ENCODE data around the gene PCNT.
"Not testable (repeated sequence)": the region's sequence is repeated elsewhere in the genome, so short reads cannot be mapped to it uniquely, and the experiment has no call there.

Gene PCNT

DNA sequence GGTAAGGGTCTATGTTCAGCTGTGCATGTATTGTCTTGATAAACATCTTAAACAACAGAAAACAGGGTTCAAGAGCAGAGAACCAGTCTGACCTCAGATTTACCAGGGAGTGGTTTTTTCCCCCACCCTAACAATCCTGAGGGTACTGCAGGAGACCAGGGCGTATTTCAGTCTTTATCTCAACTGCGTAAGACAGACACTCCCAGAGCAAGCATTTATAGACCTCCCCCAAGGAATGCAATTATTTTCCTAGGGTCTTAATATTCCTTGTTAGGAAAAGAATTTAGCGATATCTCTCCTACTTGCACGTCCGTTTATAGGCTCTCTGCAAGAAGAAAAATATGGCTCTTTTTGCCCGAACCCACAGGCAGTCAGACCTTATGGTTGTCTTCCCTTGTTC is 124.9 kb downstream of the PCNT start:
- H3K4me1 ChIP-seq (ENCODE audit: control insufficient read depth, insufficient read depth, low read length); H3K9me3 ChIP-seq (ENCODE audit: control insufficient read depth, insufficient read depth, low read length); H3K27ac ChIP-seq (ENCODE audit: low read length); H3K4me3 ChIP-seq (ENCODE audit: low read length); H3K27me3 ChIP-seq (ENCODE audit: control insufficient read depth, insufficient read depth, low read length); H3K36me3 ChIP-seq (ENCODE audit: control insufficient read depth, insufficient read depth, low read length); DNase-seq (ENCODE audit: low read depth, low spot score): not testable (repeated sequence)
- WGBS (ENCODE audit: insufficient coverage, insufficient read length): no CpG with 5 or more reads among the region's 6 CpGs

DNA sequence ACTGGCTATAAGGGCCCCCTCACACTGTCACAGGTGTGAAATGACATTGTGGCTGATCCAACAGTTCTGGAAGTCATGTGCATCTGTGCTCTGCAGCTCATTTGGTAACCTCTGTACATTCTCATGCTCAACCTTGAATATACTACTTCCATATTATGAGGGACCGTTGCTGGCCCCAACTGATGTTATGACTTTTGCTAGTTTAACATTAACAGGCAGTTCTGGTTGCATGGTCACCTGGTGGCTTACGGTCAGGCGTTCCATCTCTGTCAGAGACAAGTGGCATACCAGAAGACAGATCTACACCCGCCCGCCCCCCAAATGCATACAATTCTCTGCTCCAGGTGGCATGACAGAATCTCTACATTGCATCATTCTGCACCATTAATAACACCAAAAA is 128.8 kb downstream of the PCNT start:
- Histone ChIP-seq H3K4me1 (ENCODE audit: control insufficient read depth, insufficient read depth, low read length) (no peaks in the 10 kb centered on the region), H3K27ac (ENCODE audit: low read length) (no peak overlapping the region), H3K9me3 (ENCODE audit: control insufficient read depth, insufficient read depth, low read length) (no peaks in the 10 kb centered on the region), H3K4me3 (ENCODE audit: low read length) (no peak overlapping the region), H3K36me3 (ENCODE audit: control insufficient read depth, insufficient read depth, low read length) (0 out of 2 replicates have a peak, but pooled peaks cover 2% of the 10 kb centered on the region), H3K27me3 (ENCODE audit: control insufficient read depth, insufficient read depth, low read length) (no peaks in the 10 kb centered on the region)
- no peak for DNase-seq (ENCODE audit: low read depth, low spot score)
- no CpG with 5 or more reads among the region's 5 CpGs for WGBS (ENCODE audit: insufficient coverage, insufficient read length)

DNA sequence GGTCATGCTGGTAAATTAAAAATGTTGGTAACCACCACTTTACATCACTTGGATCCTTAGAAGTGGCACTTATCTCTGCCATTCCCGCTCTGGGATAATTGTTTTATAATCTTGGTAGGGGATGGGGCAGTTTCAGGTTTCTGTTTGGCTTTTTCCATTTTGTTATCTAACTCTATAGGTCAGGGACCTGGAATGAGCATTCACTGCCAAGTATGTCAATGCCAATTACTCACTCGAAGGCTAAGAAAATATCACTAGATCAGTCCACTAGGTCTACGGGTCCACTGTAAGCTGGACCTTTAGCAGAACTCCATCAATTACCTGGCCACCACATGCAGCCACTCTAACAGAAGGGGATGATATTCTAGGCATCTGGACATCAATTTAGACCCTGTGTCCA is 130.2 kb downstream of the PCNT start:
- WGBS (ENCODE audit: insufficient coverage, insufficient read length): no CpG with 5 or more reads among the region's 3 CpGs
- Histone ChIP-seq H3K4me1 (ENCODE audit: control insufficient read depth, insufficient read depth, low read length) (no peaks in the 10 kb centered on the region), H3K9me3 (ENCODE audit: control insufficient read depth, insufficient read depth, low read length) (no peaks in the 10 kb centered on the region), H3K36me3 (ENCODE audit: control insufficient read depth, insufficient read depth, low read length) (0 out of 2 replicates have a peak, but pooled peaks cover 2% of the 10 kb centered on the region), H3K27me3 (ENCODE audit: control insufficient read depth, insufficient read depth, low read length) (no peaks in the 10 kb centered on the region), H3K4me3 (ENCODE audit: low read length) (no peak overlapping the region), H3K27ac (ENCODE audit: low read length) (no peak overlapping the region)
- DNase-seq (ENCODE audit: low read depth, low spot score): no peak

DNA sequence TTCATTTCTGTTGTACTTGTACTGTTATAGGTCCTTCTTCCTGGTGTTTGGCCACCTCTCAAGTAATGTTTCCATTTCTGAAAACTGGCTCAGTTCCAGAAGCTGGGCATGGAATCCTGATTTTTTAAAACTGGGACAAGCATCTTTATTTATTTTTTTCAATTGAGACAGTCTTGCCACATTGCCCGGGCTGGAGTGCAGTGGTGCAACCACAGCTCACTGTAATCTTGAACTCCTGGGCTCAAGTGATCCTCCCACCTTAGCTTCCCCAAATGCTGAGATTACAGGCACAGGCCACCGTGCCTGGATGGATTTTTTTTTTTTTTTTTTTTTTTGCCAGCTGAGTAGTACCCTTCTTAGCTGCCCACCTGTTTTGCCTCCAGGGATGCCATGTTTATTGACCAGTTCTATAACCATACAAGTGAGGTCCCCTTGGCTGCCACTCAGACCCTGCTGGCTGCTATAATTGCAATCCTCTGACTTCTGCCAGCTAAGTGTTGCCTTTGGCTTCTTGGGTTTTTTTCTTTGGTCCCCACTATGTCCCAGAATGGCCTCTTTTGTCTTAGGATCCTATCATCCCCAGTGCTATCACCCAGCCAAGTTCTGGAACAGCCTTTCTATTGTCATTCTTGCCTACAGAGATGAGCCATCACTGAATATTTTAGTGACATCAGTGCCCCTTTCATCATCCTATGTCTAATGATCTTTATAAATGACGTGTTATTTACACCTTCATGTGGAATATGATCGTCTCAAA is 130.9 kb downstream of the PCNT start:
- no CpG with 5 or more reads among the region's 4 CpGs for WGBS (ENCODE audit: insufficient coverage, insufficient read length)
- no peaks in the 10 kb centered on the region for H3K4me1 ChIP-seq (ENCODE audit: control insufficient read depth, insufficient read depth, low read length)
- no peak overlapping the region for H3K4me3 ChIP-seq (ENCODE audit: low read length)
- H3K27me3 ChIP-seq (ENCODE audit: control insufficient read depth, insufficient read depth, low read length): no peaks in the 10 kb centered on the region
- no peaks in the 10 kb centered on the region for H3K9me3 ChIP-seq (ENCODE audit: control insufficient read depth, insufficient read depth, low read length)
- H3K27ac ChIP-seq (ENCODE audit: low read length): no peak overlapping the region
- H3K36me3 ChIP-seq (ENCODE audit: control insufficient read depth, insufficient read depth, low read length): 0 out of 2 replicates have a peak, but pooled peaks cover 2% of the 10 kb centered on the region
- DNase-seq (ENCODE audit: low read depth, low spot score): no peak

DNA sequence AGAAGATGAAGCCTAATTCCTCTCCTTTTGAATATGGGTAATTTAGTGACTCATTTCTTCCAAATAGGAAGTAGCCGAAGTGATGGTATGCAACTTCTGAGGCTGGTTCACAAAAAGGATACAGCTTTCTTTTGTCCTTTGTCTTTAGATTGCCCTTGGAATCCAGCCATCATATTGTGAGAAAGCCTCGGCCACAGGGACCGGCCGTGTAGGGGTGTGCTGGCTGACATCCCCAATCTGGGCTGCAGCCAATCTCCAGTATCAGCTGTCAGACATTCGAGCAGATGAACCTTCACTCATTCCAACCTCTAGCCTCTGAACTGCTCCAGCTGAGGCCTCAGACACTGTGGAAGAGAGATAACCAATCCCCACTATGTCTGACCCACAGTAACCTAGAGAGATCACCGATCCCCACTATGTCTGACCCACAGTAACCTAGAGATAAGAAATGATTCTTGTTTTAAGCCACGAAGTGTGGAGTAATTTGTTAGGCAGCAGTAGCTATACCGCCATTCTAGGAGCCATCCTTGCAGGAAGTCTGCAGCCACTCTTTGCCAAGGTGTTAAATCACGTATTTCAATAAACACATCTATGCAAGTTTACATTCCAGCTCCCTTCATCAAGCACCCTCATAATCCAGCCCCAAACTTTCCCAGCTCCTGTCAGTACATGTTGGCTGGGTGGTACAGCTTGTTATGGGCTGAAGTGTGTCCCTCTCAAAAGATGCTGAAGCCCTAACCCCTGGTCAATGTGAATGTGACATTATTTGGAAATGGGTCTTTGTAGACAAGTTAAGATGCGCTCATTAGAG is 131.8 kb downstream of the PCNT start:
- H3K27ac ChIP-seq (ENCODE audit: low read length): no peak overlapping the region
- WGBS (ENCODE audit: insufficient coverage, insufficient read length): no CpG with 5 or more reads among the region's 10 CpGs
- no peak for DNase-seq (ENCODE audit: low read depth, low spot score)
- 0 out of 2 replicates have a peak, but pooled peaks cover 2% of the 10 kb centered on the region for H3K36me3 ChIP-seq (ENCODE audit: control insufficient read depth, insufficient read depth, low read length)
- H3K9me3 ChIP-seq (ENCODE audit: control insufficient read depth, insufficient read depth, low read length): no peaks in the 10 kb centered on the region
- no peak overlapping the region for H3K4me3 ChIP-seq (ENCODE audit: low read length)
- no peaks in the 10 kb centered on the region for H3K27me3 ChIP-seq (ENCODE audit: control insufficient read depth, insufficient read depth, low read length)
- H3K4me1 ChIP-seq (ENCODE audit: control insufficient read depth, insufficient read depth, low read length): no peaks in the 10 kb centered on the region

- no peak for DNase-seq (ENCODE audit: low read depth, low spot score)
- H3K27me3 ChIP-seq (ENCODE audit: control insufficient read depth, insufficient read depth, low read length): no peaks in the 10 kb centered on the region
- no CpG with 5 or more reads among the region's 4 CpGs for WGBS (ENCODE audit: insufficient coverage, insufficient read length)
- H3K9me3 ChIP-seq (ENCODE audit: control insufficient read depth, insufficient read depth, low read length): no peaks in the 10 kb centered on the region
- no peak overlapping the region for H3K27ac ChIP-seq (ENCODE audit: low read length)
- H3K4me1 ChIP-seq (ENCODE audit: control insufficient read depth, insufficient read depth, low read length): no peaks in the 10 kb centered on the region
- H3K4me3 ChIP-seq (ENCODE audit: low read length): no peak overlapping the region
- H3K36me3 ChIP-seq (ENCODE audit: control insufficient read depth, insufficient read depth, low read length): 0 out of 2 replicates have a peak, but pooled peaks cover 2% of the 10 kb centered on the region
Observed at GRCh38 chr21:46456750-46457149, 132.8 kb downstream of the PCNT start.

DNA sequence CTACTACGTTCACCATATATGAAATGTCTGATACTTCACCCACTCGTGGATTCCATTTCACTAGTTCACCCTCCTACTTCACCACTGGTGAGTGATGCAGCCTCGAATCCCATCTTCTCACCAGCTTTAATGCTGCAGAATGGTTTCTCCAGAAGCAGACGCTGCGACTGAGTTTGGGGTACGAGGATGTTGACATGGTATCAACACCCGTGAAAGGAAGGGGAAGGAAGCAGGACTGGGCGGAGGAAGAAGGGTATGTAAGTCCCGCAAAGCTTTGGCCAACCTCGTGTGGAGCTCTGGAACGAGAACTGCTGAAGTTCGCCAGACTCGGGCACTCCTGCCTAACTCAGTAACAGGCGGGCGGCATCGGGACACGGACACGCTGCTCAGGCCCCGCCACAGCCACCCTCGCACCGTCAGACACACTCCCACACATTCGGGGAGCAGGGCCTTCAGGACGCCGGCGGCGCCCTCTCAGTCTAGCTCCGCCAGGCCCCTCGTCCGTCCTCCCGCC is 133.9 kb downstream of the PCNT start:
- no peaks in the 10 kb centered on the region for H3K27me3 ChIP-seq (ENCODE audit: control insufficient read depth, insufficient read depth, low read length)
- H3K4me1 ChIP-seq (ENCODE audit: control insufficient read depth, insufficient read depth, low read length): no peaks in the 10 kb centered on the region
- WGBS (ENCODE audit: insufficient coverage, insufficient read length): 100% methylated on average over 1 of the region's 30 CpGs
- no peaks in the 10 kb centered on the region for H3K9me3 ChIP-seq (ENCODE audit: control insufficient read depth, insufficient read depth, low read length)
- no peak for DNase-seq (ENCODE audit: low read depth, low spot score)
- H3K27ac ChIP-seq (ENCODE audit: low read length): no peak overlapping the region
- peak overlapping the region; percentile 71 for H3K4me3 ChIP-seq (ENCODE audit: low read length)
- 0 out of 2 replicates have a peak, but pooled peaks cover 2% of the 10 kb centered on the region for H3K36me3 ChIP-seq (ENCODE audit: control insufficient read depth, insufficient read depth, low read length)

DNA sequence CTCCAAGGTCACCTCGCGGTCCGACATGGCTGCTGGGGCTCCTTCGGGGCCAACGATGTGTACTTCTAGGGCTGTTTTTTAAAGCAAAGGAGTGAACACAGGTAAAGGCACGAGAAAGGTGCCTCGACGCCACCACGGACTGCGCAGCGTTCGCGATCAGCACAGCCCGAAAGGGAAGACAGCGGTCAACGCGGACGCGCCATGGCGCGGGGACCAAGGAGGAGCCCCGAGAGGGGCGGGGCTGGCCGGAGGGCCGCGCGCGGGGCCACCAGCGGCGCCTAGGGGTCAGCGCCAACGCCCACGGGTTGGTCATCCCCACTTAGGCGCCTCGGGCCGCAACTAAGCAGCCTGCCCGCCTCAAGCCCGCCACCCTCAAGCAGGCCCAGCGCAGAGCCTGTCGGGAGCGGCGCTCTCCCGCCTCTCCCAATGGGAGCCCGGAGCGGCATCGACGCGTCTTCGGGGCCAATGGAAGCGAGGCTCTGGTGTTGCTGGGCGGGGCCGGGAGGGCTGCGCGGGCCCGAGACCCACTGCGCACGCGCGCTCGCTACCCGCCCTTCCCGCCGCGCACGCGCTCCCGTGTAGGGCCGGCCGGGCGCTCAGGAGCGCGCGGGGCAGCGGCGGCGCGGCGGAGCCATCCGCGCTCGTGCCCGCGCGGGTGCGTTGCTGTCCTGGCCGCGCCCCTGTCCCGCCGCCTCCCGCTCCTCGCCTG is 134.5 kb downstream of the PCNT start, which contains the start of gene DIP2A:
Gene DIP2A (plus strand): TSS at position 577 of the 709 bp plus-strand sequence. CDS start 241 bp downstream, outside the sequence.
- no peaks in the 10 kb centered on the region for H3K9me3 ChIP-seq (ENCODE audit: control insufficient read depth, insufficient read depth, low read length)
- H3K4me3 ChIP-seq (ENCODE audit: low read length): peak within 1 kb of the TSS; percentile 96
- WGBS (ENCODE audit: insufficient coverage, insufficient read length): no CpG with 5 or more reads among the region's 91 CpGs
- H3K27ac ChIP-seq (ENCODE audit: low read length): no peak within 1 kb of the TSS
- H3K27me3 ChIP-seq (ENCODE audit: control insufficient read depth, insufficient read depth, low read length): no peaks in the 10 kb centered on the region
- 0 out of 2 replicates have a peak, but pooled peaks cover 2% of the 10 kb centered on the region for H3K36me3 ChIP-seq (ENCODE audit: control insufficient read depth, insufficient read depth, low read length)
- peak; percentile 86 for DNase-seq (ENCODE audit: low read depth, low spot score)
- no peaks in the 10 kb centered on the region for H3K4me1 ChIP-seq (ENCODE audit: control insufficient read depth, insufficient read depth, low read length)

GRCh38 chr21:46459024-46459355 is 135.0 kb downstream of the PCNT start:
- H3K27ac ChIP-seq (ENCODE audit: low read length): no peak overlapping the region
- no CpG with 5 or more reads among the region's 36 CpGs for WGBS (ENCODE audit: insufficient coverage, insufficient read length)
- peak overlapping the region; percentile 96 for H3K4me3 ChIP-seq (ENCODE audit: low read length)
- DNase-seq (ENCODE audit: low read depth, low spot score): no peak
- no peaks in the 10 kb centered on the region for H3K4me1 ChIP-seq (ENCODE audit: control insufficient read depth, insufficient read depth, low read length)
- H3K9me3 ChIP-seq (ENCODE audit: control insufficient read depth, insufficient read depth, low read length): no peaks in the 10 kb centered on the region
- 0 out of 2 replicates have a peak, but pooled peaks cover 2% of the 10 kb centered on the region for H3K36me3 ChIP-seq (ENCODE audit: control insufficient read depth, insufficient read depth, low read length)
- no peaks in the 10 kb centered on the region for H3K27me3 ChIP-seq (ENCODE audit: control insufficient read depth, insufficient read depth, low read length)

Measured in iPS DF 6.9 (cell line).